RKO (cell line): ENCODE measurements around the gene PHOX2A.

ENCODE experiments used
- DNase-seq: peaks from one replicate; pipeline ENCODE4 v3.0.0-alpha.2; 2016; ENCODE audit warnings: low spot score

PHOX2A gene

DNA sequence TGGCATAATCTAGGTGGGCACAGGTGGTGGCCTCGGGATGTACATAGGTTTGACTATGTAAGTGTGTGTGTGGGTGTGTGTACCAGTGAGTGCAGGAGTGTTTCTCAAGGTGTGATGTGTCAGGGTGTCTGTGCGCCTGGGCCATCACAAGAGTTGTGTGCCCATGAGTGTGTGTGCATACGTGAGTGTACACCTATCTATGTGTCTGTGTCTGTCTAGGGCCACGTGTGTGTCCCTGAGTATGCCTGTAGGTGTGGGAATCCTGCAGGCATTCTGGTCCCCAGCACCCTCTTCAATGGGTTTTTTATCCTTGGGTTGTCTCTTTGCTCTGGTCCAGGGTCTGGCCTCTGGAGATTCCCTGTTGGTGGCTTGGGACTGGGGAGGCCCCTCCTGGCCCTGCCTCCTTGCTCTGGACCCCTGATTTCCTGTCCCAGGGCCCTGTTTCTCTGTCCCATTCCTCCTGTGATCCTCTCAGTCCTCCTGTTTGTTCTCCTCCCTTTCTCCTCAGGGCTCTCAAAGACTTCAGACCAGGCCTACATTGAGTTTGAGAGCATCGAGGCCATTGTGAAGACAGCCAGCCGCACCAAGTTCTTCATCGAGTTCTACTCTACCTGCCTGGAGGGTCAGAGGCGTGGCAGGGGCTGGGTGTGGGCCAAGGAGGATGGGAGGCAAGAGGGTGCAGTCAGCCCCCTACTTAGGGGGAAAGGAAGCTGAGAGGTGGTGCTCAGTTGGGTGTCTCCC is 10.0 kb downstream of the PHOX2A start:
- DNase-seq, result no peak

DNA sequence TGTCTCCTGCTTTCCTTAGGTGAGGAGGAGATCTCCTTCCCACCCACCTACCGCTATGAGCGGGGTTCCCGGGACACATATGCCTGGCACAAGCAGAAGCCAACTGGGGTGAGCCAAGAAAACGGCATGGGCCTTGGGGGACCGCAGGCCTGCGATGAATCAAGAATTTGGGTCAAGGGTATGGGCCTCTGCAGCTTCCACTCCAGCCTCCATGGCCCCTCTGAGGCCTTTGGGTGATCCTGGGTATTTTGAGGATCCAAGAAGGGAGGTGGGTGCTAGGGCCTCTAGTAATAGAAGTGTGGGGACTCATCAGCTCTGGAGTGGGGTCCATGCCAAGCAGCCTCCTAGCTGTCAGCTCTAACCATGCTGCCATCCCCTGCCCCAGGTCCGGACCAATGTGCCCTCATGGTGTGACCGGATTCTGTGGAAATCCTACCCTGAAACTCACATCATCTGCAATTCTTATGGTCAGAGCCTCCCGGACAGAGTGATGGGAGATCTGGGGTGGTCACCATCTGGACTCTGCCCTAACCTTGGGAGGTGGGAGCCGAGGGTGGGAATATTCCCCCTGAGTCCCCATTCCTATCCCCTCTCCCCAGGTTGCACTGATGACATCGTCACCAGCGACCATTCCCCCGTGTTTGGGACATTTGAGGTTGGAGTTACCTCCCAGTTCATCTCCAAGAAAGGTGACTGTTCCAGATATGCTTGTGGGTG is 10.8 kb downstream of the PHOX2A start:
- no peak for DNase-seq

DNA sequence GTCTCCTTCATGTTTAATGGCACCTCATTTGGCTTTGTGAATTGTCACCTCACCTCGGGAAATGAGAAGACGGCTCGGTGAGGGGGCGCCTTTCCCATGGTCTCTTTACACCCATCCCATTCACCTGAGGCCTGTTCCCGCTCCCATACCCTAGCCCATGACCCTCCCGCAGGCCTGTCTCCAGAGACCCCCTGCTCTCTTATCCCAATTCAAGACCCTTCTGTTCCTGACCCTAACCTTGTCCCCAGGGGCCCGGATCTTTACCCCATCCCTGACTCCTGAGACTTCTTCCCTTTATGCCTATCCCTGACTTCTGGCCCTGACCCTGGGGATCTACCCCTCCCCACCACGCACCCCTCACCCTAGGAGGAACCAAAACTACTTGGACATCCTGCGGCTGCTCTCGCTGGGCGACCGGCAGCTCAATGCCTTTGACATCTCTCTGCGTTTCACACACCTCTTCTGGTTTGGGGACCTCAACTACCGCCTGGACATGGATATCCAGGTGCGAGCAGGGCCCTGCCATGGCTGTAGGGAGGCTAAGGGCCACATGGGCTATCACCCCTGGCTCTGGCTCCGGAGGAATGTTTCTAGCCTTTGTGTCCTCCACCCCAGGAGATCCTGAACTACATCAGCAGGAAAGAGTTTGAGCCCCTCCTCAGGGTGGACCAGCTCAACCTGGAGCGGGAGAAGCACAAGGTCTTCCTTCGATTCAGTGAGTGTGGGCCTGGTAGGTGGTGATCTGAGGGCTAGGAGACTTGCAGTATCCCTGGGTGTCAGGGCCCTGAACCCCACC is 11.5 kb downstream of the PHOX2A start:
- no peak for DNase-seq

DNA sequence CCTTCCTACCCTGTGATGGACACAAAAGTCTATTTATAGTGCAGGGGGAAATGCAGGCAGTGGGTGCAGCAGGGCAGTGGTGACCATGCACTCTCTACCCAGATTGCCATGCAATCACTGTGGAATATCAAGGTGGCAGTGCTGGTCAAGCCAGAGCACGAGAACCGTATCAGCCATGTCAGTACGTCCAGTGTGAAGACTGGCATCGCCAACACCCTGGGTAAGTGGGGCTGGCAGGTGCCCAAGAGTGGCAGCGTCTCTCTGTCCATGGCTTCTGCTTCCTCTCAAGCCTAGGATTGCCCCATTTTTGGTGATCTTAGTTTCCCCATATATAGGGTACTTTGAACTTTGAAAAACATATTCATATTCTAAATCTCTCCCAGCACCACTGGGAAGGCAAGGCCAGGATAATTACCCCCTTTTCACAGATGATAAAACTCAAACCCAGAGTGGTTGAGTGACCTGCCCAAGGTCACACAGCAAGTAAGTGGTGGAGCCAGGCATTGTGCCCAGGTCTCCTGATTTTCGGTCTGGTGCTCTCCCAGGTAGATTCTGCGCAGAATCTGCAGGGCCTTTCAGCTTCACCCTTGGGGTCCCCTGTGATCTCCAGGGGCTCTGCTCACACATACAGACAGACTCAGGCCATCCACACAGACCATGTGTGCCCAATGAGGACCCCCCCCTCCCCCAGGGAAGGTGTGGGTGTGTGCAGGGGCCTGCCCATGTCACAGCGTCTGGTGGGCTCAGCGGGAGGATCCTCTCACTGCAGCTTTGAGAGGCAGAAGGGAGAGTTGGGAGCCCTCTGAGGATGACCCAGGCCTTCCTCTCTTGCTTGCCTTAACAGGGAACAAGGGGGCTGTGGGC is 12.3 kb downstream of the PHOX2A start:
- no peak for DNase-seq

- DNase-seq, result no peak
Measured at GRCh38 chr11:72230764-72231365, 13.1 kb downstream of the PHOX2A start.

DNA sequence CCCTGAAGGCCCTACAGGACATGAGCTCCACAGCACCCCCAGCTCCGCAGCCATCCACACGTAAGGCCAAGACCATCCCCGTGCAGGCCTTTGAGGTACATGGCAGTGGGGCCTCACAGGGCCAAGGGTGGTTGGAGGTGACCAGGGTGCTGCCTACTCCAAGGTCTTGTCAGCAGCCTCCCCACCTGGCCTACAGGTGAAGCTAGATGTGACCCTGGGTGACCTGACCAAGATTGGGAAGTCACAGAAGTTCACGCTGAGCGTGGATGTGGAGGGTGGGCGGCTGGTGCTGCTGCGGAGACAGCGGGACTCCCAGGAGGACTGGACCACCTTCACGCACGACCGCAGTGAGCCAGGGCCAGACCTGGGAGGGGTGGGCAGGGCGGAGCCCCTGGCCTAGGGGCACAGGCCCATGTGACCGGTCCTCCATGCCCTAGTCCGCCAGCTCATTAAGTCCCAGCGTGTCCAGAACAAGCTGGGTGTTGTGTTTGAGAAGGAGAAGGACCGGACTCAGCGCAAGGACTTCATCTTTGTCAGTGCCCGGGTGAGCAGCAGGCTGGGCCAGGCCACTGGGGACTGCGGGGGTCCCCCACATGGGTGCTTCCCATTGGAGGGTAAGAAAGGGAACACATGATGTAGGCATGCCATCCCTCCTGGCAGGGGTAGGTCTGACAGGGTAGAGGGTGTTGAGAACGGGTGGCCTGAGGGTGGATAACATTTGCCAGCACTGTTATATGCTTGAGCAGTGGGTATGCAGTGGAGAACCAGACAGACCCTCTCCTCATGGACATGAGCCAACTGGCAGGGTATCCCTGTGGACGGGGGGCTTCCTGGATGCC is 13.8 kb downstream of the PHOX2A start:
- DNase-seq, result no peak

DNA sequence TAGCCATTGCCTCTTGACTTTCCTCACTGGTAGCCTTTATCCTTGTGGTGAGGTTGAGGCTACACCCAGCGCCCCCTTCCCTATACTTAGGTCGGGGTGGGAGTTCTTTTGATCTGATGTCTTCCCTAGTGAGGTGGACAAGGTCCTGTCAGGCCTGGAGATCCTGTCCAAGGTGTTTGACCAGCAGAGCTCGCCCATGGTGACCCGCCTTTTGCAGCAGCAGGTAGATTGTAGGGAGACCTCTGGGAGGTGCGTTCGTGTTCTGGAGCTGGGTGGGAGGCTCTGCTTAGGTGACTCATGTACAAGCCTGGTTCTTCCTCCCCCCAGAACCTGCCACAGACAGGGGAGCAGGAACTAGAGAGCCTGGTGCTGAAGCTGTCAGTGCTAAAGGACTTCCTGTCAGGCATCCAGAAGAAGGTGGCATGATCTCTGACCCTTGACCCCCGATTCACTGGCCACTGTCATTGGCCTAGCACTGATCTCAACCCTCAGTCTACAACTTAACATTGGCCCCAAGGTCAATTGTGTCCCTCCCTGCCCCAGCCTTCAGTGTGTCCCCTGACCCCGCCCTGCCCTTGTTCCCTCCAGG is 14.5 kb downstream of the PHOX2A start:
- no peak for DNase-seq

DNA sequence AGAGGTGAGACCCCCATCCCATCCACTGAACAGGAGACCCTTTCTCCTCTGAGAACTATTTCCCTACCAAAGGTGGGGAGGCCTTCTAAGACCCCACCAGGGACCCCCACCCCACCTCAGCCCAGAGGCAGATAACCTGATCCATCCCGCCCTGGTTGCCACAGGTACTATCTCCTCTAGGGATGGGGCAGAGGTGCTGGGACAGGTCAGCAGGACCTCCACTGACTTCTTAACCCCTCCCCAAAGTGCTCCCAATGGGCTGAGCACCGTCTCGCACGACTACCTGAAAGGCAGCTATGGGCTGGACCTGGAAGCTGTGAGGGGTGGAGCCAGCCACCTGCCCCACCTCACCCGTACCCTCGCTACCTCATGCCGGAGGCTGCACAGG is 15.1 kb downstream of the PHOX2A start:
- DNase-seq, result no peak

- no peak for DNase-seq
Measured at GRCh38 chr11:72228229-72228843, 15.6 kb downstream of the PHOX2A start.

DNA sequence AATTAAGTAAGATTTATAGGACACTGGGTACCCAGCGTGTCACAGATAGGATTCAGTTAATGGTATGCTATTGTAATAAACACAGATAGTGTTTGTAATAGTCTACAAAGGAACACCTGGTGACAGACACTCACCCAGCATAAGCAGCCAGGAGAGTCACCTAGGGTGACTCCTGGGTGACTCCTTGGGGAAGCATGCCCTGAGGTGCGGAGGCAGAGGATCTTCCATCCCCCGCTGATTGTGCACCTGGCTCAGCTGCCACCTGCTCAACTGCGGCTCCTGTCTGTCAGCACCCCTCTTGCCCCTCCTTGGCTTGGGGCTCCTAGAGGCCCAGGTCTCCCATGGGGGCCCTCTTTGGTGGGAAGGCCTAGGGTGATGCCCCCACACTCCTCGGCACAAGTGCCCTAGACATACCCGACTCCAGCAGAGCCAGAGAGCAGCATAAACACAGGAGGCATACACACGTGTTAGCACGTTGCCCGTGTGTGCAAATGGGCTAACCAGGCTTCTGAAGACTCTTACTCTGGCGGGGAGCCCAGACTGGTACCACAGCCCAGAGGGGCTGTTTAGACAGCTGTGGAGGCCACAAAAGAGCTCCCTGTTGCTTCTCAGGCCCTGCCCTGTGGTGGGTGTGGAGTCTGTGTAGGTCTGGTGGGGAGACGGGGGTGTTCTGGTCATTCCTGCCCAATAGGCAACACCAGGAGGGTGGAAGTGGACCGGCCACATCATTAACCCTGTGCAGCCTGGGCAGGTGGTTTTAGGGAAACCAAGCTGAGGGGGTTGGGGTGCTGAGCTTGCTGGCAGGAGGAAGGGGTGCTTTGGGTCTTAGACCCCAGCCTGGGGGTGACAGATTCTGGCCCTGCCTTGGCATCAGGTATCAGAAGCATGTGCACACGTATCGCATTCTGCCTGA is 16.4 kb downstream of the PHOX2A start:
- DNase-seq, result no peak

GRCh38 chr11:72226701-72227100 is 17.3 kb downstream of the PHOX2A start:
- no peak for DNase-seq

DNA sequence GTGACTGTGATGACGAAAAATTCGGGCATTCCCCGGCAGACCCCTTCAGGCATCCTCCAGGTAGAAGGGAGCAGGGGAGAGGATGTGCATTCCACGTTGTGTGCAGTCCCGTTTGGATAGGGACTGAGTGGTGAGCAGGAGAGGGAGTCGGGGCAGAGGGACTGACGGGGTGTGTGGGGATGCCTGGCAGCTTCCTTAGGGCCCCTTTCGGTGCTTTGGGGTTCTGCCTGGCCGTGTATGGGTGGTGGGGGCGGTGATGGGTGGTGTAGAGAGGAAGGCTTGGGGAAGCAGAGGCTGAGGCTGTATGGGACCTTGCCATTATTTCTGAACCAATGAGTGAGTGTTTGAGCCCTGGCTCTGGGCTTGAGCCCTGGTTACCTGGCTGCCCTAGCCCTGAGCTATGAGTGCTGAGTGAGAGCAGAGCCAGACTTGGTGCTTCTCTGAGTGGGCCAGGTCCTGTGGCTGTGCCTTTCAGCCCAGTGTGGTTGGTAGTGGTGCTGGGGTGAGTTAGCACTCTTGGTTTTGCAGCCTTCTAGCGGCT is 18.5 kb downstream of the PHOX2A start:
- peak; percentile 41 for DNase-seq

GRCh38 chr11:72224564-72225410 is 19.2 kb downstream of the PHOX2A start, which contains the start of gene INPPL1:
INPPL1 (plus strand) TSS chr11:72224767; CDS start chr11:72224985, 218 bp downstream.
- DNase-seq, result peak; percentile 43

DNA sequence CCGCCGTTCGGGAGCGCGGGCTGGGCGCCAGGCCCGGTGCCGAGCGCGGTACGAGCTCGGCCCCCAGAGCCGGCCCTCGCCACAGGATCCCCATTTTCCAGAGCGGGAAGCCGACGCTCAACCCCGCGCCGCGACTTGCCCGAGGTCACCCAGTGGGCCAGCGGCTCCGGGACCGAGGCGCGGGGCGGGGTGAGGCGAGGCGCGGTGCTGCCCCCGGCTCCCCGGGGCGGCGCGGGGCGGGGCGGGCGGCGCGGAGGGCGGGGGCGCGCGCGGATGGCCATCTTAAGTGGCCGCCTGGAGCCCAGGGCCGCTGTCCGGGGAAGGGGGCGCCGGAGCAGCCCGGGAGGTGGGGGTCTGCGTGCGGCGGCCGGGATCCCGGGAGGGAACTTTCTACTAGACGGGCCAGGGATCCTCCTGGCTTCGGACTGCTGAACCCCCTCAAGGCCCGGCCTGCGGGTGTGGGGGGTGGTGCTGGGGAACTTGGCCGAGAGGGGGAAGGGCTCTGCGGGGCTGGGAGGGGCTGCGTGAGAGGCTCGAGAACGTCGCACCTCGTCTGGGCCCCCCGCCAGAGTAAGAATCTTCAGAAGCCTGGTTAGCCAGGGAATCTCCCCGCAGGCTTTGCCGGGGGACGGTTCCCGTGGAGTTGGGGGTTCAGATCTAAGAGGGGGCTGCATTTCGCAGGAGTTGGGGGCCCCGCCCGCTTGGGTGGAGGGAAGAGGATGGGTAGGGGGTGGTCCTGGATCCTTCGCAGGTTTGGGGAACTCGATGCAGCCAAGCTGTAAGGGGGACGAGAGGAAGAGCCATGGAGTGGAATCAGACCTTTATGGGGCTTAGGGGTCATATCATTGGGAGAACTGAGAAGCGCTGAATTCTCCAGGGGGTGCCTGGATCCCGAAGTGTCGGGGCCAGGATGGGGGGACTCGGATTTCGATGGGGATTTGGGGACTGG is 20.1 kb downstream of the PHOX2A start:
- DNase-seq, result peak; percentile 46

GRCh38 chr11:72222907-72223614 is 20.9 kb downstream of the PHOX2A start:
- DNase-seq, result peak; percentile 91
